HuH-7 (cell line): ENCODE data around the gene ENOX1.

Experiments
- DNase-seq: peaks from one replicate; pipeline ENCODE4 v3.0.0; 2011; ENCODE audit warnings: low spot score

The ENOX1 gene

GRCh38 chr13:43785650-43786471 lies 911 bp downstream of the ENOX1 start:
- peak; percentile 24 for DNase-seq

GRCh38 chr13:43785261-43785649 lies 1.5 kb downstream of the ENOX1 start:
- no peak for DNase-seq

- DNase-seq, result no peak
Measured at GRCh38 chr13:43784496-43784895, 2.3 kb downstream of the ENOX1 start.

- no peak for DNase-seq
Measured at GRCh38 chr13:43783820-43784219, 3.0 kb downstream of the ENOX1 start.

- no peak for DNase-seq
Measured at GRCh38 chr13:43782686-43783085, 4.1 kb downstream of the ENOX1 start.

GRCh38 chr13:43780666-43781065 lies 6.1 kb downstream of the ENOX1 start:
- DNase-seq, result no peak

- no peak for DNase-seq
Measured at GRCh38 chr13:43776501-43777079, 10.2 kb downstream of the ENOX1 start.

- no peak for DNase-seq
Measured at GRCh38 chr13:43776006-43776405, 10.8 kb downstream of the ENOX1 start.

- no peak for DNase-seq
Measured at GRCh38 chr13:43773602-43774001, 13.2 kb downstream of the ENOX1 start.

GRCh38 chr13:43770871-43771270 lies 15.9 kb downstream of the ENOX1 start:
- no peak for DNase-seq

- DNase-seq, result no peak
Measured at GRCh38 chr13:43769529-43769928, 17.2 kb downstream of the ENOX1 start.

- no peak for DNase-seq
Measured at GRCh38 chr13:43767341-43767931, 19.3 kb downstream of the ENOX1 start.

GRCh38 chr13:43766725-43767124 lies 20.0 kb downstream of the ENOX1 start:
- DNase-seq, result no peak

- no peak for DNase-seq
Measured at GRCh38 chr13:43764349-43764748, 22.4 kb downstream of the ENOX1 start.

GRCh38 chr13:43763143-43763759 lies 23.5 kb downstream of the ENOX1 start:
- DNase-seq, result no peak

GRCh38 chr13:43761616-43762315 lies 25.0 kb downstream of the ENOX1 start:
- DNase-seq, result no peak

GRCh38 chr13:43760257-43760656 lies 26.5 kb downstream of the ENOX1 start:
- no peak for DNase-seq

GRCh38 chr13:43758834-43759233 lies 27.9 kb downstream of the ENOX1 start:
- no peak for DNase-seq

- DNase-seq, result no peak
Measured at GRCh38 chr13:43757266-43757665, 29.5 kb downstream of the ENOX1 start.

GRCh38 chr13:43755844-43756243 lies 30.9 kb downstream of the ENOX1 start:
- no peak for DNase-seq

GRCh38 chr13:43751624-43752023 lies 35.1 kb downstream of the ENOX1 start:
- no peak for DNase-seq

GRCh38 chr13:43749503-43749902 lies 37.3 kb downstream of the ENOX1 start:
- DNase-seq, result no peak
